ENCODE measurements around the gene CTNNAL1. TPM values are rescaled to one million over a fixed set of nuclear protein-coding genes. Genes with fewer than 3 reads are reported as not detected.

CTNNAL1 gene
- total and polyA plus RNA-seq, 2 of the 8 experiments (the other 6 are each of a cell fraction or from before 2014, with no cell fraction given) = 23.2 to 66.1 TPM

DNA sequence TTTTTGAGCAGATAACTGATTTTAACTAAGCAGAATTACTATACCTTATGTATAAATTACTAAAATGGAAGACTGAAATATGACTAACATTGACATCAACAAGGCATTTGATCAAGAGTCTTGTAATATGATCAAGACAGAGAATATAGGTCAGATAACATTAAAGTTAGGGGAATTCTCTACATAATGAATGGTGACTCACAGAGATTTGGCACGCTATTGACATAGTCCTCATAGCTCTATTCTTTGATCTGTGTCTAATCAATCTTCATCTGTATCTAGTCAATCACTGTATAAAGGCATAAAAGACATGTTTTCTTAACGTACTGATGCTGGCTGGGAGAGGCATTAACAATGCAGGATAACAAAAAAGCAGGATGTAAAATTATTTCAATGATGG, 61.7 kb downstream of the CTNNAL1 start:
- H2BK120ac ChIP-seq (replicated peaks; ENCODE audit: low read depth, low read length) = no peak overlapping the region
- CTCF ChIA-PET (ENCODE audit: partially characterized antibody) = interaction anchor here (1.1 to 5.4 kb wide), 4 partner anchors 10 to 247 kb away, joined by 4 to 40 read pairs (median 5); partner anchors contain the start of genes ABITRAM and ELP1
- 91% methylated on average over 2 of the region's 2 CpGs; no CpG with 5 or more reads in 1 of the 2 experiments for WGBS, 2 experiments (ENCODE audit: extremely low coverage in 1 of 2, insufficient coverage in 1 of 2, insufficient read length in 1 of 2, insufficient replicate concordance in 2 of 2, low coverage in 1 of 2, low lambda C conversion rate in 2 of 2, missing lambda C conversion rate in 1 of 2)
- no peak overlapping the region for H2BK20ac ChIP-seq (ENCODE audit: low read length)
- no peak overlapping the region for H3K56ac ChIP-seq (replicated peaks; ENCODE audit: insufficient read length, low read depth, low read length)
- no peak overlapping the region for H3K23ac ChIP-seq (ENCODE audit: insufficient read length)
- no peak overlapping the region for H3K14ac ChIP-seq (ENCODE audit: insufficient read length)
- H3K18ac ChIP-seq (ENCODE audit: extremely low read depth, low read length) = no peak overlapping the region
- no peak overlapping the region for H2AK5ac ChIP-seq (ENCODE audit: low read depth, low read length)
- H3K27me3 ChIP-seq (replicated peaks in 1 of 4; ENCODE audit: control insufficient read depth in 3 of 4, extremely low read depth in 1 of 4, insufficient read depth in 3 of 4, low read length in 3 of 4) = no peaks in the 10 kb centered on the region
- H3K27ac ChIP-seq (ENCODE audit: low read depth, low read length) = no peak overlapping the region
- H3K23me2 ChIP-seq (ENCODE audit: low read depth, low read length) = no peaks in the 10 kb centered on the region
- H4K20me1 ChIP-seq (replicated peaks in 1 of 2; ENCODE audit: control insufficient read depth in 1 of 2, insufficient read depth in 2 of 2, low read length in 2 of 2) = no peaks in the 10 kb centered on the region
- H3K79me1 ChIP-seq (ENCODE audit: low read depth, low read length) = no peaks in the 10 kb centered on the region
- no peak overlapping the region for H2BK15ac ChIP-seq (ENCODE audit: low read length)
- DNase-seq (ENCODE audit: low read depth in 1 of 2, low spot score in 2 of 2) = no peak
- no peak overlapping the region for H3K4ac ChIP-seq (replicated peaks; ENCODE audit: insufficient read length, low read depth, low read length)
- no peak overlapping the region for H2AFZ ChIP-seq (ENCODE audit: low read length)
- no peak overlapping the region for H3K4me2 ChIP-seq (ENCODE audit: insufficient read depth in 1 of 2, low read depth in 2 of 2, low read length in 2 of 2)
- H2BK12ac ChIP-seq (ENCODE audit: low read depth, low read length) = no peak overlapping the region
- H3K4me3 ChIP-seq (ENCODE audit: extremely low read depth in 1 of 4, insufficient read depth in 2 of 4, low read depth in 3 of 4, low read length in 4 of 4) = no peak overlapping the region
- H3K4me1 ChIP-seq (replicated peaks in 1 of 4; ENCODE audit: control insufficient read depth in 3 of 4, insufficient read depth in 4 of 4, low read length in 3 of 4) = no peaks in the 10 kb centered on the region
- H3K9me3 ChIP-seq (ENCODE audit: insufficient read depth in 2 of 2, low read depth in 1 of 2, low read length in 1 of 2) = no peaks in the 10 kb centered on the region
- no peak overlapping the region for H3K9ac ChIP-seq (replicated peaks in 1 of 4; ENCODE audit: extremely low read depth in 1 of 4, low read depth in 3 of 4, low read length in 3 of 4)
- no peak overlapping the region for H4K5ac ChIP-seq (ENCODE audit: insufficient read length, low read depth, low read length)
- FAIRE-seq = no peak
- POLR2A ChIA-PET (ENCODE audit: partially characterized antibody) = no interaction called here
- no peak overlapping the region for H4K8ac ChIP-seq (ENCODE audit: extremely low read depth, insufficient read depth, low read length)
- H3K36me3 ChIP-seq (ENCODE audit: control insufficient read depth in 2 of 4, insufficient read depth in 4 of 4, low read length in 3 of 4) = peaks cover 0 to 2% (median 0%) of the 10 kb centered on the region in 4 experiments; a peak in 3 of 8 replicates
- H4K91ac ChIP-seq (replicated peaks; ENCODE audit: insufficient read length, low read length) = no peak overlapping the region
- H2BK5ac ChIP-seq (ENCODE audit: low read depth, low read length) = no peak overlapping the region
- no peaks in the 10 kb centered on the region for H3K79me2 ChIP-seq (ENCODE audit: control insufficient read depth in 1 of 2, insufficient read depth in 2 of 2, low read length in 2 of 2)
- TF ChIP-seq SP4 (IDR thresholded peaks at IDR 0.05; ENCODE audit: low read length) (no peak), CEBPB (IDR thresholded peaks at IDR 0.05; ENCODE audit: low read depth, low read length) (no peak), POLR2AphosphoS5 (IDR thresholded peaks at IDR 0.05; ENCODE audit: low read depth, low read length) (no peak), EP300 (IDR thresholded peaks at IDR 0.05; ENCODE audit: borderline replicate concordance in 1 of 2, low read depth in 2 of 2, low read length in 2 of 2) (no peak), GTF2F1 (IDR thresholded peaks at IDR 0.05; ENCODE audit: borderline replicate concordance, low read depth, low read length) (no peak), E2F6 (IDR thresholded peaks at IDR 0.05) (no peak)
